ENCODE results near the gene ZSCAN2.

Gene ZSCAN2

GRCh38 chr15:84590406-84590805, 10.4 kb upstream of the ZSCAN2 start:
- no peak for TF ChIP-seq MAX (IDR thresholded peaks at IDR 0.05; ENCODE audit: low read depth, low read length)
- TF ChIP-seq CTCF (IDR thresholded peaks at IDR 0.05; ENCODE audit: low read depth, low read length), result no peak
- no peak for TF ChIP-seq POLR2A (IDR thresholded peaks at IDR 0.05; ENCODE audit: extremely low read depth, insufficient read length)
- TF ChIP-seq MYC (IDR thresholded peaks at IDR 0.05; ENCODE audit: low read depth, low read length), result no peak
- no peak overlapping the region for H3K4me3 ChIP-seq (ENCODE audit: low read depth, low read length)
- no peak for DNase-seq (ENCODE audit: low read depth)

GRCh38 chr15:84591815-84592214, 9.0 kb upstream of the ZSCAN2 start:
- no peak for TF ChIP-seq MYC (IDR thresholded peaks at IDR 0.05; ENCODE audit: low read depth, low read length)
- no peak for TF ChIP-seq POLR2A (IDR thresholded peaks at IDR 0.05; ENCODE audit: extremely low read depth, insufficient read length)
- no peak for TF ChIP-seq CTCF (IDR thresholded peaks at IDR 0.05; ENCODE audit: low read depth, low read length)
- no peak for TF ChIP-seq MAX (IDR thresholded peaks at IDR 0.05; ENCODE audit: low read depth, low read length)
- no peak overlapping the region for H3K4me3 ChIP-seq (ENCODE audit: low read depth, low read length)
- DNase-seq (ENCODE audit: low read depth), result no peak

- DNase-seq (ENCODE audit: low read depth), result peak; percentile 51
- TF ChIP-seq POLR2A (IDR thresholded peaks at IDR 0.05; ENCODE audit: extremely low read depth, insufficient read length) (no peak), MYC (IDR thresholded peaks at IDR 0.05; ENCODE audit: low read depth, low read length) (no peak), CTCF (IDR thresholded peaks at IDR 0.05; ENCODE audit: low read depth, low read length) (no peak), MAX (IDR thresholded peaks at IDR 0.05; ENCODE audit: low read depth, low read length) (no peak)
- no peak overlapping the region for H3K4me3 ChIP-seq (ENCODE audit: low read depth, low read length)
Observed at GRCh38 chr15:84594617-84595290, 6.1 kb upstream of the ZSCAN2 start.

GRCh38 chr15:84595660-84596059, 5.1 kb upstream of the ZSCAN2 start:
- no peak overlapping the region for H3K4me3 ChIP-seq (ENCODE audit: low read depth, low read length)
- TF ChIP-seq CTCF (IDR thresholded peaks at IDR 0.05; ENCODE audit: low read depth, low read length) (no peak), MYC (IDR thresholded peaks at IDR 0.05; ENCODE audit: low read depth, low read length) (no peak), MAX (IDR thresholded peaks at IDR 0.05; ENCODE audit: low read depth, low read length) (no peak), POLR2A (IDR thresholded peaks at IDR 0.05; ENCODE audit: extremely low read depth, insufficient read length) (no peak)
- DNase-seq (ENCODE audit: low read depth), result peak; percentile 54

GRCh38 chr15:84597296-84597695, 3.5 kb upstream of the ZSCAN2 start:
- no peak for DNase-seq (ENCODE audit: low read depth)
- H3K4me3 ChIP-seq (ENCODE audit: low read depth, low read length), result no peak overlapping the region
- TF ChIP-seq CTCF (IDR thresholded peaks at IDR 0.05; ENCODE audit: low read depth, low read length), result no peak
- no peak for TF ChIP-seq MYC (IDR thresholded peaks at IDR 0.05; ENCODE audit: low read depth, low read length)
- TF ChIP-seq MAX (IDR thresholded peaks at IDR 0.05; ENCODE audit: low read depth, low read length), result no peak
- no peak for TF ChIP-seq POLR2A (IDR thresholded peaks at IDR 0.05; ENCODE audit: extremely low read depth, insufficient read length)
